ENCODE results near the gene CTU2. TPM values are rescaled to one million over a fixed set of nuclear protein-coding genes. Genes with fewer than 3 reads are reported as not detected.

CTU2 gene
- total RNA-seq, 1 donor from 2014 or later = 10.8 TPM

GRCh38 chr16:88713568-88714419 is 7.5 kb downstream of the CTU2 start:
- DNase-seq (ENCODE audit: low spot score) = no peak

- no peak for DNase-seq (ENCODE audit: low spot score)
Observed at GRCh38 chr16:88714420-88715302, 8.4 kb downstream of the CTU2 start.

GRCh38 chr16:88715312-88716190 is 9.2 kb downstream of the CTU2 start:
- no peak for DNase-seq (ENCODE audit: low spot score)

- no peak for DNase-seq (ENCODE audit: low spot score)
Observed at GRCh38 chr16:88716201-88716600, 9.9 kb downstream of the CTU2 start.

- DNase-seq (ENCODE audit: low spot score) = no peak
Observed at GRCh38 chr16:88716601-88717001, 10.3 kb downstream of the CTU2 start.

DNA sequence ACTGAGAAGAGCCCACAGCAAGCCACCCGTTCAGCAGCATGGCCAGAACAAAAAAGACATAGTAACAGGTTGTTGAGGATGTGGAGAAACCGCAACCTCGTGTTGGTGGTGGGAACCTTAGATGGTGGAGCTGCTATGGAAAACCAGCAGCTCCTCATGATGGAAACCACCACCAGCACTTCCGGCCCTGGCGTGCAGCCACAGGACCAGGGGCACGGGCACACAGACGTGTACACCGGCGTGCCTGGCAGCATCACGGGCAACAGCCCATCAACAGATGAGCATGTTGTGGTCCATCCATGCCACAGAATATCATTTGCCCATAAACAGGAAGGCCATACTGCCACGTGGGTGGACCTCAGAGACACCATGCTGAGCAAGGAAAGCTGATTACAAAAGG is 11.9 kb downstream of the CTU2 start:
- no peak for DNase-seq (ENCODE audit: low spot score)

DNA sequence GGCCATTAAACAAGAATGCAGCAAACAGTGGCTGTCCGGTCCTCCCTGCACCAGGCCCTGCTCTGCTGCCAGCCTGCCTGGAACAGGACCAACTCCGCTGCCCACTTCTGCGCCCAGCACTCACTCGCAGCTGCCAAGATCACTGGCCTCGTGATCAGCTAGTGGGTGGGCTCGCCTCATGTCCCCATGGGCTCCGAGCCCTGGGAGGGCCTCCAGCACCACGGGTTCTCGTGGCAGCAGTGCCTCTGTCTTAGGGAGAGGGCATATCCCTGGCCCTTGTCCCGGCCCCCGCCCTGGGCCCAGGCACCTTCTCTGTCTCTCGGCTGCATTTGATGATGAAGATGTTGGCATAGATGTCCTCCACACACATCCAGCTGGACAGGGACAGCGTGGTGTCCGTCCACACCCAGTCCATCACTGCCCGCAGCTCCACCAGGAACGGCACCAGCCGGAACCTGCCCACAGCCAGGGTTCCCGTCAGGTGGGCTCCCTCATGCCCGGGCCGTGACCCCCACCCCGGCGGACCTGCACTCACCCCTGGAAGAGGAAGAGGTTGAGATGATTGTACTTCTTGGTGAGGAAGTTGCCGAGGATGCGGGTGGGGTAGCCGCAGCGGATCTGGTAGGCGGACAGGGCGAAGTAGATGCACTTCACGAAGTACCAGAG is 13.1 kb downstream of the CTU2 start:
- DNase-seq (ENCODE audit: low spot score) = no peak

DNA sequence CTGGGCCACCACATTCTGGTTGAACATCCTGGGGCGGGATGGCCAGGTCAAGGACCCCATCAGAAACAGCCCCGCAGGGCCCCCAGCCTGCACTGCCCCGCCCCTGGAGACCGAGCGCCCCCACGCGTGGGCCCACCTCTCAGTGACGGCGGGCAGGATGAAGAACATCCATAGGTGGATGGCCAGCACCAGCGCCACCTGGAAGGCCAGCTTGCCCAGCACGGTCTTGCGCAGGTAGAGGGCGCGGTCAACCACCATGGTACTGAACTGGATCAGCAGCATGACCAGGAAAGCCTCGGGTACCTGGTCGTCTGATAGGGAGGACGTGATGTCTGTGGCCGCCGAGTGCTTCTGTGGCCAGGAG is 13.6 kb downstream of the CTU2 start:
- DNase-seq (ENCODE audit: low spot score) = no peak

- DNase-seq (ENCODE audit: low spot score) = no peak
Observed at GRCh38 chr16:88720396-88720970, 14.2 kb downstream of the CTU2 start.

DNA sequence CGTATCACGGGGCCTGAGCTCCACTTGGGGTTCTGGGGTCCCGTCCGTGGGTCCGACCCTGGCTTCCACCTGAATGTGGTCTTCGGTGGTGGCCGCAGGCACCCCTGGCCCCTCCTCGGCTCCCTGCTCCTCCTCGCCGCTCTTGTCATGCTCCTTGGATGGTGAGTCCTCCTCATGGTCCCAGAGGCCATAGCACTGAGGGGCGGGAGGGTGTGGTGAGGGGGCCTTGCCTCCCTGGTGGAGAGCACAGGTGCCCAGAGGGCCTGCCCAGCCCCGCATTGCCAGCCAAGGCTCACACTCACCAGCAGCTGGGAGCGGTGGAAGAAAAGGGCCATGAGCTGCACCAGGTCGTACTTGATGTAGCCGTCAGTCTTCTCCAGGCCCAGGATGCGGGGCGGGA is 14.9 kb downstream of the CTU2 start:
- no peak for DNase-seq (ENCODE audit: low spot score)

- no peak for DNase-seq (ENCODE audit: low spot score)
Observed at GRCh38 chr16:88721815-88722755, 15.8 kb downstream of the CTU2 start.

DNA sequence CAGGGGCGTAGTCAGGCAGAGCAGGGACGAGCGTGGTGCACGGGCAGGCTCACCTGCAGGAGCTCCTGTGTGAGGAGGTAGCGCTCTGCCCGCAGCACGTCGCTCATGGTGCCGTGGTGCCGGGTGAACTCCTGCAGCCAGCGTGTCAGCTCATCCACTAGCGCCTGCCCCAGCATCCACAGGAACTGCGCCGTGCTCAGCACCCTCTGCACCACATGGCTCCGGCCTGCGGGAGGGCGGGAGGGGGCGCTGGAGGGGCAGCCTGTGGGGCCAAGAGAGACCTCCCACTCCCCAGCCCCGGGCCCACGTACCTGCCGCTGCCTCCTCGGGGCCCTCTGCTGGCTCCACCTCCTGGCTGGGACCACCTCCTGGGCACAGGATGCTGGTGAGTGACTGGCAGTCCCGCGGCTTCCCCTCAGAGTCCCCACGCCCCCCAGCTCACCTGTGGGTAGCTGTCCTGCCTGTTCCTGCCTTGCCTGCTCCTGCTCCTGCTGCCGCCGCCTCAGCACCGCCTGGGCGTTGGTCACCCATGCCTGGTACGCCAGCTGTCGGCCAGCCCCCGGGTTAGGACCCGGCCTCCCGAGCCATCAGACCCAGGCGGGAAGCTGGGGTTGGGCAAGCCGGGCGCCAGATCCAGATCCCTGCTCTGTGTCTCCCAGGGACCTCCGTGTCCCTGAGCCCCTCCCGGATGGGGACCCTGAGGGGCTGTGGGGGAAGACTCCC is 16.6 kb downstream of the CTU2 start:
- no peak for DNase-seq (ENCODE audit: low spot score)

DNA sequence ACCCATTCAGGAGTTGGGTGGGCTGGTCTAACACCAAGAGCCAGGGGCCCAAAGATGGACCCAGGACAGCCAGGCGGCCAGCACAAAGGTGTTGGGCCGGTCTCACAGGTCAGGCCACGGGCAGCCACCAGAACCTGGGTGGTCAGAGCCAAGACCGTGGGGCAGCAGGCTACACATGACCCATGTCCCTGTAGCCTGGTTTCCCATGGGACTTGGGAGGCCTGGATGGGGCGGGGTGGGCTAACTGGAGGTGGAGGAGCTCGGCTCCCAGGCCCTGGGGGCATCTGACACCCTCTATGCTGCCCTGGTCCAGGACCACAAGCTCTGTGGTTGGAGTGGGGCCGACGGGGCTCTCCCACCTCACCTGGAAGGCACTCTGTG is 17.2 kb downstream of the CTU2 start:
- no peak for DNase-seq (ENCODE audit: low spot score)

DNA sequence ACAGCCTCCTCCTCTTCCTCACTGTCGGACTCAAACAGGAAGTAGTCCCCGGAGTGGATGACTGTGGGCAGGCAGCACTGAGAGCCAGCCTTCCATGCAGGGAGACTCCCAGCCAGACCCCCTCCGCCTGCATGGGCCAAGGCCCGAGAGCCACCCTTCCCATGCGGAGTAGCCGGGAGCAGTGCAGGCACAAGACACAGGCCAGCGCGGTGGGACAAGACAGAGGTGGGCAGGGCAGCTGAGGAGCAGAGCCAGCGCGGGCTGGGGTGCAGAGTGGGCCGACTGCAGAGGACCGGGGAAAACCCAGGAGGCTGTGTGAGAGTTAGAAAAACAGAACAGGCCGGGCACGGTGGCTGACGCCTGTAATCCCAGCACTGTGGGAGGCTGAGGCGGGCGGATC is 17.6 kb downstream of the CTU2 start:
- no peak for DNase-seq (ENCODE audit: low spot score)

DNA sequence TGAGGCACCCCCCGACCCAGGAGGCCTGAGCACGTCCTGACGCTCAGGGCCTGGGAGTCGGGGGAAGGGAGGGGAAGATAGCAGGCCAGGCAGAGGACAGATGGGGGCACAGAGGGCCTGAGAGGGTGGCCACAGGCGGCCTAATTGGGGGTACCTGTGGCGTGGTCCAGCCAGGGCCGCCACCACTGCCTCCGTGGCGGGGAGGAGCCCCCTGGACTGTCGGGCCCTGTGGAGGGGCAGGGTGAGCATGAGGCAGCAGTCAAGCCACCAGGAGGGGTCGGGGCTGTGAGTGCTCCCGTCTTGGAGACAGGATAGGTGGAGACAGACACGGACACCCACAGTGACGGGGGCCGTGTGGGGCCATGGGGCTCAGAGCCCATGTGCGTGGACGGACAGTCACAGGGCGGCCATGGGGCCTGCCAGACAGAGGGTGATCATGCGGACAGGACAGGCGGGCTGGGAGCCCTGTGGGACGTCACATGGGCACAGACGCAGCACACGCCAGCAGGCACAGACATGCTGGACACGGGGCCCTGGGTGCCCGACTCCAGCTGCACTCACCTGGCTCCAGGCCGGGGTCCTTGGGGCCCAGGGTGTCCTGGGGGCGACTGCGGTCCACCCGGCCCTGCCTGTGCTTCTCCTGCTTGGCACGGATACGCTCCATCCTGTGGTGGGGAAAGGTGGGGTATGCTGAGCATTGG is 18.7 kb downstream of the CTU2 start:
- no peak for DNase-seq (ENCODE audit: low spot score)

- DNase-seq (ENCODE audit: low spot score) = no peak
Observed at GRCh38 chr16:88725609-88726407, 19.5 kb downstream of the CTU2 start.

DNA sequence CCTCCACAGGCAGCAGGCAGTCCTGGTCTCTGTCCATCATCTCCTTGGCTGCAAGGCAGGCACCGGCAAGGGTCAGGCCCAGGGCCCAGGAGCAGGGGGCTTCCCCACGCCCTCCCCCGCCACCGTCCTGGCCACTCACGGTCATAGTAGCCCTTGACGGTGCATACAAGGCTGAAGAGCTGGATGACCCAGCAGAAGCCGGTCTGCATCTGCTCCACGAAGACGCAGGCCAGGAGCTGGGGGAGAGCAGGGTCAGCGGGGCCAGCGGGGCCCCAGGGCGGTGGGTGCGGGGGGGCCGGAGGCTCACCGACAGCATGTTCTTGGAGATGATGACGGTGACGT is 20.1 kb downstream of the CTU2 start:
- no peak for DNase-seq (ENCODE audit: low spot score)

GRCh38 chr16:88726981-88727380 is 20.7 kb downstream of the CTU2 start:
- DNase-seq (ENCODE audit: low spot score) = no peak

Data from umbilical cord (tissue), 2 donors.